Measurements from ENCODE around the gene TBC1D25.
A peak's percentile ranks its signal among the peaks of the same experiment; 100 is the strongest.

Gene TBC1D25

GRCh38 chrX:48560681-48561080 is 21.2 kb downstream of the TBC1D25 start:
- no peak for DNase-seq (ENCODE audit: low read depth)

- DNase-seq (ENCODE audit: low read depth) = no peak
Observed at GRCh38 chrX:48569958-48570357, 30.4 kb downstream of the TBC1D25 start.

- DNase-seq (ENCODE audit: low read depth) = no peak
Observed at GRCh38 chrX:48573690-48574269, 34.3 kb downstream of the TBC1D25 start.

GRCh38 chrX:48574270-48575266 is 35.1 kb downstream of the TBC1D25 start, which contains the start of gene RBM3:
RBM3 (plus strand) TSS chrX:48574484; CDS start chrX:48575181, 697 bp downstream.
- DNase-seq (ENCODE audit: low read depth) = peak; percentile 89

GRCh38 chrX:48575642-48576041 is 36.1 kb downstream of the TBC1D25 start:
- DNase-seq (ENCODE audit: low read depth) = no peak

GRCh38 chrX:48576108-48576507 is 36.6 kb downstream of the TBC1D25 start:
- DNase-seq (ENCODE audit: low read depth) = no peak

GRCh38 chrX:48578661-48579128 is 39.2 kb downstream of the TBC1D25 start:
- DNase-seq (ENCODE audit: low read depth) = no peak

- DNase-seq (ENCODE audit: low read depth) = no peak
Observed at GRCh38 chrX:48579259-48579658, 39.7 kb downstream of the TBC1D25 start.

- no peak for DNase-seq (ENCODE audit: low read depth)
Observed at GRCh38 chrX:48580662-48581061, 41.1 kb downstream of the TBC1D25 start.

GRCh38 chrX:48584698-48585097 is 45.2 kb downstream of the TBC1D25 start:
- DNase-seq (ENCODE audit: low read depth) = no peak

GRCh38 chrX:48589482-48590162 is 50.1 kb downstream of the TBC1D25 start:
- DNase-seq (ENCODE audit: low read depth) = no peak

- DNase-seq (ENCODE audit: low read depth) = no peak
Observed at GRCh38 chrX:48590203-48591103, 50.9 kb downstream of the TBC1D25 start.

- DNase-seq (ENCODE audit: low read depth) = no peak
Observed at GRCh38 chrX:48591255-48591791, 51.8 kb downstream of the TBC1D25 start.

GRCh38 chrX:48592971-48593370 is 53.5 kb downstream of the TBC1D25 start:
- no peak for DNase-seq (ENCODE audit: low read depth)

- no peak for DNase-seq (ENCODE audit: low read depth)
Observed at GRCh38 chrX:48595929-48596328, 56.4 kb downstream of the TBC1D25 start.

- peak; percentile 88 for DNase-seq (ENCODE audit: low read depth)
Observed at GRCh38 chrX:48597353-48598264, 58.1 kb downstream of the TBC1D25 start, which contains the start of gene WDR13. WDR13 (plus strand) TSS chrX:48597492; CDS start chrX:48597997, 505 bp downstream.

- no peak for DNase-seq (ENCODE audit: low read depth)
Observed at GRCh38 chrX:48598614-48599013, 59.1 kb downstream of the TBC1D25 start.

GRCh38 chrX:48599341-48599740 is 59.8 kb downstream of the TBC1D25 start:
- no peak for DNase-seq (ENCODE audit: low read depth)

GRCh38 chrX:48600226-48600625 is 60.7 kb downstream of the TBC1D25 start:
- DNase-seq (ENCODE audit: low read depth) = no peak

Measured in stimulated activated CD4-positive, alpha-beta T cell treated with anti-CD3 and anti-CD28 coated beads, Interleukin-2, amount 100 ng/mL, for 4 hours (primary cell).